H1 (cell line): ENCODE data around the gene KANTR. TPM values are rescaled to one million over a fixed set of nuclear protein-coding genes. Genes with fewer than 3 reads are reported as not detected.
A peak's percentile ranks its signal among the peaks of the same experiment; 100 is the strongest.

ENCODE experiments used
- CTCF ChIA-PET: fragments of 300-600 bp; sonication (Branson Sonifier 250); formaldehyde crosslinking; loops from one replicate; lab custom pipeline; 2021; ENCODE audit not compliant: partially characterized antibody; lab: Charles Lee
- POLR2A ChIA-PET: fragments of 300-600 bp; sonication (Branson Sonifier 250); formaldehyde crosslinking; loops from one replicate; lab custom pipeline; 2021; ENCODE audit warnings: inconsistent platforms; ENCODE audit not compliant: partially characterized antibody; lab: Charles Lee
- DNase-seq, 2 experiments: peaks; one replicate each; pipeline versions ENCODE4 v3.0.0 to v3.0.0-alpha.2; 2010 to 2022; ENCODE audit warnings: low spot score in 2 of 2, low read depth in 1 of 2, mixed read lengths in 1 of 2
- FAIRE-seq: peaks from 2 replicates; lab custom pipeline; 2011; peaks lifted over from hg19 to GRCh38; lab: Jason Lieb, UNC
- H2AFZ ChIP-seq: 2 replicates; pipeline ENCODE4 v1.8.1; 2012; ENCODE audit warnings: low read length, inconsistent platforms
- H2AK5ac ChIP-seq: 2 replicates; pipeline ENCODE4 v1.6.1; 2013; ENCODE audit warnings: low read depth, low read length
- H2BK120ac ChIP-seq: replicated peaks from 2 replicates; pipeline ENCODE3; 2013; ENCODE audit warnings: low read depth, low read length, inconsistent platforms
- H2BK12ac ChIP-seq: 2 replicates; pipeline ENCODE4 v1.6.1; 2013; ENCODE audit warnings: low read depth, low read length
- H2BK15ac ChIP-seq: 2 replicates; pipeline ENCODE4 v1.6.1; 2013; ENCODE audit warnings: low read length
- H2BK20ac ChIP-seq: 2 replicates; pipeline ENCODE4 v1.6.1; 2013; ENCODE audit warnings: low read length
- H2BK5ac ChIP-seq: 2 replicates; pipeline ENCODE4 v1.6.1; 2013; ENCODE audit warnings: low read depth, low read length
- H3K14ac ChIP-seq: 2 replicates; pipeline ENCODE4 v1.6.1; 2013; ENCODE audit warnings: inconsistent platforms; ENCODE audit not compliant: insufficient read length
- H3K18ac ChIP-seq: 2 replicates; pipeline ENCODE4 v1.6.1; 2013; ENCODE audit warnings: low read length; ENCODE audit errors: extremely low read depth
- H3K23ac ChIP-seq: 2 replicates; pipeline ENCODE4 v1.6.1; 2013; ENCODE audit warnings: inconsistent platforms; ENCODE audit not compliant: insufficient read length
- H3K23me2 ChIP-seq: 2 replicates; pipeline ENCODE4 v1.6.1; 2013; ENCODE audit warnings: low read depth, low read length
- H3K27ac ChIP-seq: 2 replicates; pipeline ENCODE4 v1.6.1; 2011; ENCODE audit warnings: low read depth, low read length, inconsistent platforms
- H3K27me3 ChIP-seq, 4 experiments: replicated peaks in 1 of 4; 1 replicate in 1 of 4; 2 replicates in 3 of 4; pipeline versions ENCODE4 v1.6.1 to v1.8.1; 2011 to 2013; ENCODE audit warnings: low read length in 3 of 4, mild to moderate bottlenecking in 3 of 4, inconsistent platforms in 2 of 4, mixed read lengths in 2 of 4, moderate library complexity in 1 of 4; ENCODE audit not compliant: control insufficient read depth in 3 of 4, insufficient read depth in 3 of 4; ENCODE audit errors: extremely low read depth in 1 of 4
- H3K36me3 ChIP-seq, 4 experiments: 2 replicates each; pipeline versions ENCODE4 v1.6.1 to v1.8.1; 2011 to 2013; ENCODE audit warnings: mild to moderate bottlenecking in 4 of 4, low read length in 3 of 4, moderate library complexity in 2 of 4, control low read depth in 1 of 4, inconsistent platforms in 1 of 4; ENCODE audit not compliant: insufficient read depth in 4 of 4, control insufficient read depth in 2 of 4
- H3K4ac ChIP-seq: replicated peaks from 2 replicates; pipeline ENCODE3; 2013; ENCODE audit warnings: low read length, low read depth, mixed read lengths, inconsistent platforms; ENCODE audit not compliant: insufficient read length
- H3K4me1 ChIP-seq, 4 experiments: replicated peaks in 1 of 4; 1 replicate in 1 of 4; 2 replicates in 3 of 4; pipeline versions ENCODE4 v1.6.1 to v1.8.1; 2011 to 2013; ENCODE audit warnings: low read length in 3 of 4, inconsistent platforms in 2 of 4, mixed read lengths in 1 of 4; ENCODE audit not compliant: insufficient read depth in 4 of 4, control insufficient read depth in 3 of 4
- H3K4me2 ChIP-seq, 2 experiments: 2 replicates each; pipeline versions ENCODE4 v1.6.1 to v1.8.1; 2011 to 2013; ENCODE audit warnings: low read depth in 2 of 2, low read length in 2 of 2, control low read depth in 1 of 2, inconsistent platforms in 1 of 2, mild to moderate bottlenecking in 1 of 2; ENCODE audit not compliant: insufficient read depth in 1 of 2
- H3K4me3 ChIP-seq, 4 experiments: fragments of 200-600, 300-600 bp in 1 of 4; sonication (generic), shearing (Covaris generic), sonication (Bioruptor Twin) in 1 of 4; 2 replicates each; pipeline versions ENCODE4 v1.5.1 to v1.8.1; 2011 to 2016; ENCODE audit warnings: low read length in 4 of 4, low read depth in 3 of 4, control low read depth in 2 of 4, inconsistent platforms in 2 of 4, mild to moderate bottlenecking in 2 of 4, mixed read lengths in 1 of 4, moderate library complexity in 1 of 4; ENCODE audit not compliant: insufficient read depth in 2 of 4; ENCODE audit errors: extremely low read depth in 1 of 4
- H3K56ac ChIP-seq: replicated peaks from 2 replicates; pipeline ENCODE3; 2013; ENCODE audit warnings: low read depth, mild to moderate bottlenecking, mixed read lengths, low read length, inconsistent platforms; ENCODE audit not compliant: insufficient read length
- H3K79me1 ChIP-seq: 2 replicates; pipeline ENCODE4 v1.6.1; 2013; ENCODE audit warnings: low read depth, low read length, control low read depth
- H3K79me2 ChIP-seq, 2 experiments: 2 replicates each; pipeline versions ENCODE4 v1.6.1 to v1.8.1; 2012 to 2013; ENCODE audit warnings: low read length in 2 of 2, mild to moderate bottlenecking in 2 of 2, inconsistent platforms in 1 of 2; ENCODE audit not compliant: insufficient read depth in 2 of 2, control insufficient read depth in 1 of 2
- H3K9ac ChIP-seq, 4 experiments: replicated peaks in 1 of 4; 1 replicate in 1 of 4; 2 replicates in 3 of 4; pipeline versions ENCODE4 v1.6.1 to v1.8.1; 2011 to 2013; ENCODE audit warnings: low read depth in 3 of 4, low read length in 3 of 4, control low read depth in 2 of 4, mild to moderate bottlenecking in 2 of 4, moderate library complexity in 2 of 4, inconsistent platforms in 1 of 4; ENCODE audit errors: extremely low read depth in 1 of 4
- H3K9me3 ChIP-seq, 2 experiments: 2 replicates each; pipeline versions ENCODE4 v1.6.1 to v1.8.1; 2012 to 2013; ENCODE audit warnings: mild to moderate bottlenecking in 2 of 2, moderate library complexity in 2 of 2, control low read depth in 1 of 2, inconsistent platforms in 1 of 2, low read depth in 1 of 2, low read length in 1 of 2, mixed read lengths in 1 of 2; ENCODE audit not compliant: insufficient read depth in 2 of 2
- H4K20me1 ChIP-seq, 2 experiments: replicated peaks in 1 of 2; 2 replicates each; pipeline versions ENCODE3 to v1.8.1; 2011 to 2013; ENCODE audit warnings: inconsistent platforms in 2 of 2, low read length in 2 of 2, mild to moderate bottlenecking in 1 of 2; ENCODE audit not compliant: insufficient read depth in 2 of 2, control insufficient read depth in 1 of 2
- H4K5ac ChIP-seq: 2 replicates; pipeline ENCODE4 v1.6.1; 2013; ENCODE audit warnings: low read length, low read depth, mixed read lengths, inconsistent platforms; ENCODE audit not compliant: insufficient read length
- H4K8ac ChIP-seq: 2 replicates; pipeline ENCODE4 v1.8.0; 2013; ENCODE audit warnings: mild to moderate bottlenecking, moderate library complexity, low read length, inconsistent platforms; ENCODE audit not compliant: insufficient read depth; ENCODE audit errors: extremely low read depth
- H4K91ac ChIP-seq: replicated peaks from 2 replicates; pipeline ENCODE3; 2013; ENCODE audit warnings: low read length, mixed read lengths, inconsistent platforms; ENCODE audit not compliant: insufficient read length
- SAP30 ChIP-seq: fragments of 300-600 bp; sonication (generic); IDR thresholded peaks from 2 replicates; pipeline ENCODE4 v1.7.1; 2012; ENCODE audit warnings: low read length, moderate library complexity, mild to moderate bottlenecking, inconsistent platforms; ENCODE audit not compliant: insufficient read depth, insufficient replicate concordance
- WGBS, 2 experiments: shearing (Covaris generic) in 1 of 2; methylation state at CpG; one replicate each; pipeline versions ENCODE4 v1.1.6 to v1.1.7; 2013 to 2015; ENCODE audit warnings: low lambda C conversion rate in 2 of 2, mixed read lengths in 2 of 2, inconsistent platforms in 1 of 2, low coverage in 1 of 2, missing lambda C conversion rate in 1 of 2; ENCODE audit not compliant: insufficient replicate concordance in 2 of 2, insufficient coverage in 1 of 2, insufficient read length in 1 of 2; ENCODE audit errors: extremely low coverage in 1 of 2, missing lambda C conversion rate in 1 of 2; 5-methylcytosine and 5-hydroxymethylcytosine counted together
- polyA plus RNA-seq, 7 experiments: library from polyadenylated mRNA; depleted of rRNA in 3 of 7; stranded (reverse) in 5 of 7; unstranded in 2 of 7; fragments of >200 nt in 5 of 7; fragments of 200-250 nt in 2 of 7; gene quantifications; 1 replicate in 5 of 7; 2 replicates in 1 of 7; 4 replicates in 1 of 7; pipeline versions ENCODE4 v1.2.1 to v1.2.3, GENCODE V29; 2011 to 2013; ENCODE audit warnings: missing spikeins in 2 of 7, mixed read lengths in 2 of 7
- total RNA-seq: library from RNA; stranded (reverse); fragmentation: NEBNext Ultra II Directional; extraction: Animal tissue kit (Norgen Biotek cat#: 25700); gene quantifications from 2 replicates; pipeline ENCODE4 v1.2.1, GENCODE V29; 2021

KANTR gene
- total and polyA plus RNA-seq, 2 of the 8 experiments (the other 6 are each of a cell fraction or from before 2014, with no cell fraction given): 7.7 to 9.5 TPM

DNA sequence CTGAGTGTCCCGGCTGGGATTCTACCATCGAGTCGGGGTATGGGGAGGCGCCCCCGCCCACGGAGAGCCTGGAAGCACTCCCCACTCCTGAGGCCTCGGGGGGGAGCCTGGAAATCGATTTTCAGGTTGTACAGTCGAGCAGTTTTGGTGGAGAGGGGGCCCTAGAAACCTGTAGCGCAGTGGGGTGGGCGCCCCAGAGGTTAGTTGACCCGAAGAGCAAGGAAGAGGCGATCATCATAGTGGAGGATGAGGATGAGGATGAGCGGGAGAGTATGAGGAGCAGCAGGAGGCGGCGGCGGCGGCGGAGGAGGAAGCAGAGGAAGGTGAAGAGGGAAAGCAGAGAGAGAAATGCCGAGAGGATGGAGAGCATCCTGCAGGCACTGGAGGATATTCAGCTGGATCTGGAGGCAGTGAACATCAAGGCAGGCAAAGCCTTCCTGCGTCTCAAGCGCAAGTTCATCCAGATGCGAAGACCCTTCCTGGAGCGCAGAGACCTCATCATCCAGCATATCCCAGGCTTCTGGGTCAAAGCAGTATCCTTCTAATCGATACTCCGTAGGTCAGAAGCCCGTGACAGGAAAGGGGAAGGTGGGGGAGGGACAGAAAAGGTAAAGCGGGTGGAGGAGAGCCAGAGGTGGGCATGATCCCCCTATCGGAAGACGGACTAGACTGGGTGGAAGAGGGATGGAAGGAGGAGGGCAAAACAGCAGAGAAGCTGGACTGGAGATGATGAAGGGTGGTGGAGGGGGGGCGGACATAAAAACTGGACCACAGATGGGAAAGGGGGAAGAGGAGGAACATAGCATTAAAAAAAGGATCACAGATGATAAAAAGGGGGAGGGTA is 10.9 kb upstream of the KANTR start:
- Histone ChIP-seq H2AK5ac (no peak overlapping the region), H3K9ac (peak overlapping the region in 3 of 4 experiments; percentile 53 to 77 (median 73); a peak in 5 of 7 replicates), H2BK120ac (no peak overlapping the region), H4K91ac (no peak overlapping the region), H3K36me3 (peaks cover 6 to 32% (median 17%) of the 10 kb centered on the region in 4 experiments; a peak in 6 of 8 replicates), H2BK15ac (no peak overlapping the region), H4K8ac (0 out of 2 replicates have a peak overlapping the region, but pooled peaks have one; percentile 51), H2BK5ac (no peak overlapping the region), H3K4me3 (peak overlapping the region; percentile 66 to 87 (median 68)), H3K79me1 (no peaks in the 10 kb centered on the region; the same call in 1 of the 2 replicates), H2BK12ac (no peak overlapping the region), H3K79me2 (peaks cover 0 to 11% of the 10 kb centered on the region in 2 experiments; a peak in 2 of 4 replicates), H4K5ac (no peak overlapping the region), H3K9me3 (no peaks in the 10 kb centered on the region), H2AFZ (no peak overlapping the region), H3K56ac (no peak overlapping the region), H3K4ac (no peak overlapping the region), H3K23me2 (peaks cover 2% of the 10 kb centered on the region; the same call in 1 of the 2 replicates), H3K27me3 (no peaks in the 10 kb centered on the region), H2BK20ac (no peak overlapping the region), H4K20me1 (peaks cover 0 to 9% of the 10 kb centered on the region in 2 experiments), H3K4me1 (no peaks in the 10 kb centered on the region; a peak in 1 of 7 replicates), H3K14ac (no peak overlapping the region), H3K23ac (no peak overlapping the region), H3K4me2 (peak overlapping the region; percentile 84 to 95), H3K18ac (no peak overlapping the region), H3K27ac (no peak overlapping the region)
- DNase-seq (no peak), FAIRE-seq (no peak)
- ChIA-PET POLR2A (interaction anchor here (0.5 to 1.7 kb wide), 6 partner anchors 11 to 143 kb away, joined by 3 to 12 read pairs (median 4); partner anchors contain the start of genes GPR173 and KANTR), CTCF (interaction anchor here (1.4 kb wide), 1 partner anchor 8 kb away, joined by 4 read pairs; no protein-coding TSS in a partner anchor)
- 18% methylated on average over 20 of the region's 31 CpGs; no CpG with 5 or more reads in 1 of the 2 experiments for WGBS, 2 experiments
- no peak for TF ChIP-seq SAP30
